Activated CD4-positive, alpha-beta T cell treated with anti-CD3 and anti-CD28 coated beads, Interleukin-2, amount 50 U/mL, for 16 hours (primary cell): ENCODE results near the gene KLHDC7B.

Experiments used
- DNase-seq: peaks from one replicate; pipeline ENCODE4 v3.0.0-alpha.2; 2020

Gene KLHDC7B

DNA sequence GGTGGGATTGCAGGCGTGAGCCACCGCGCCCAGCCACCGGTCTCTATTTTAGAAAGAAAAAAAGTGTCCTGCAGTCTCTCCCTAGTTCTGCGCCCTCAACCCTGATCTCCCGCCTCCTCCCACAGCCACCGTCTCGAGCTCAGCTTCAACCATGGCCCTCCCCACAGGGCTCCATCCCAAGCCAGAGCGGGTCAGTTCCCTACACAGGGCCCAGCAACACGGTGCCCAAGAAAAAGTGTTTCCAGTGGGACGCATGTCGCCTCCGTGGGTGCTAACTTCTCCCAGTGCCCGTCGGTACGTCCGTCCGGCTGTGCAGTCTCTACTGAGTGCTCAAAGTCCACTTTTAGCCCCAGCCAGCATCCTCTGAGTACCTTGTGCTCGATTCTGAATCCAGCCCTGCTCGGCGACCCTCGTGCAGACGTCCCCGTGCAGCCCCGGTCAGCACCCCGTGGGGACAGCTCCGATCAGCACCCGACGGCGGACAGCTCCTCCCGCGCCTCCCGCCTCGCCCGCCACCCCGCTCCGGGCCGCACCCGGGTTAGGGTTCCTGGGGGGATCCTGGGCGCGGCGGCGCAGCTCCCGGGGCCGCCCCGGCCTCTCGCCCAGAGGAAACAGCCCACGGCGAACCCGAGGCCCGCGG is 54.2 kb downstream of the KLHDC7B start:
- peak; percentile 32 for DNase-seq

GRCh38 chr22:50600538-50600937 is 54.8 kb downstream of the KLHDC7B start, which contains the start of gene MAPK8IP2:
MAPK8IP2 (plus strand) TSS chr22:50600793; CDS start chr22:50600819, 26 bp downstream.
- DNase-seq: no peak
